Measurements from ENCODE around the gene KLRD1.
"Not testable (repeated sequence)": the region's sequence is repeated elsewhere in the genome, so short reads cannot be mapped to it uniquely, and the experiment has no call there.

The KLRD1 gene

DNA sequence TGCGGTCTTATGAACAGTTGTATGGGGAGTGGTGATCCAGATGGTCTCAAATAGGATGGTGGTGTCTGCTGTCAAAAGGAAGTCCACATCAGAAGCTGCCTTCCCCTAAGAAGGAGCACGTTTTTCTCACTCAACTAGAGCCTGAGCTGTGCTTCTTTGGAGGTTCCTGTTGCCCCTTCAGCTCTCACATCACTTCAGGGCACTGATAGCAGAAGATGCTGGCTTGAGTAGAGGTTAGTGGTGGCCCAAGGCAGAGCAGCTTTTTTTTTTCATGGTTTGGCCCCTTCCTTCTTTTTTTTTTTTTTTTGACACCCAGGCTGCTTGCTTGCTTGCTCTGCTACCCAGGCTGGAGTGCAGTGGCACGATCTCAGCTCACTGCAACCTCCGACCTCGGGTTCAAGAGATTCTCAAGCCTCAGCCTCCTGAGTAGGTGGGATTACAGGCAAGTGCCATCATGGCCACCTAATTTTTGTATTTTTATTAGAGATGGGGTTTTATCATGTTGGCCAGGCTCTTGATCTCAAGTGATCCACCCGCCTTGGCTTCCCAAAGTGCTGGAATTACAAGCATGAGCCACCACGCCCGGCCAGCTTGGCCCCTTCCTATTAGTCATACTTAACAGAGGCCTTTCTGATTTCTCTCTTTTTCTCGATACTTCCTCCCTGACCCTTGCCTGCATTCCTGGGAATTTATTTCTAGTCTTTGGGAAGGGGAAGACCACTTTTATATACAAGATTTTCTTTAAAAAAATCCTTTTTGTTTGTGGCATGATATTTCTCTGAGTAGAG is 31.6 kb downstream of the KLRD1 start:
- no peak for DNase-seq

DNA sequence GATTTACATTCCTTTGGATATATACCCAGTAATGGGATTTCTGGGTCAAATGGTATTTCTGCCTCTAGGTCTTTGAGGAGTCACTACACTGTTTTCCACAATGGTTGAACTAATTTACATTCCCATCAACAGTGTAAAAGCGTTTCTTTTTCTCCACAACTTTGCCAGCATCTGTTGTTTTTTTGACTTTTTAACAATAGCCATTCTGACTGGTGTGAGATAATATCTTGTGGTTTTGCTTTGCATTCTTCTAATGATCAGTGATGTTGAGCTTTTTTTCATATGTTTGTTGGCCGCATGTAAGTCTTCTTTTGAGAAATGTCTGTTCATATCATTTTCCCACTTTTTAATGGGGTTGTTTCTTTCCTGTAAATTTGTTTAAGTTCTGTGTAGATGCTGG is 33.3 kb downstream of the KLRD1 start:
- DNase-seq: not testable (repeated sequence)

GRCh38 chr12:10341892-10342509 is 34.3 kb downstream of the KLRD1 start:
- no peak for DNase-seq

GRCh38 chr12:10351457-10351856 is 43.8 kb downstream of the KLRD1 start:
- DNase-seq: not testable (repeated sequence)

GRCh38 chr12:10354071-10354470 is 46.4 kb downstream of the KLRD1 start:
- DNase-seq: no peak

GRCh38 chr12:10354502-10354901 is 46.8 kb downstream of the KLRD1 start:
- no peak for DNase-seq

- DNase-seq: no peak
Measured at GRCh38 chr12:10358131-10358530, 50.5 kb downstream of the KLRD1 start.

GRCh38 chr12:10358969-10359368 is 51.3 kb downstream of the KLRD1 start:
- DNase-seq: no peak

DNA sequence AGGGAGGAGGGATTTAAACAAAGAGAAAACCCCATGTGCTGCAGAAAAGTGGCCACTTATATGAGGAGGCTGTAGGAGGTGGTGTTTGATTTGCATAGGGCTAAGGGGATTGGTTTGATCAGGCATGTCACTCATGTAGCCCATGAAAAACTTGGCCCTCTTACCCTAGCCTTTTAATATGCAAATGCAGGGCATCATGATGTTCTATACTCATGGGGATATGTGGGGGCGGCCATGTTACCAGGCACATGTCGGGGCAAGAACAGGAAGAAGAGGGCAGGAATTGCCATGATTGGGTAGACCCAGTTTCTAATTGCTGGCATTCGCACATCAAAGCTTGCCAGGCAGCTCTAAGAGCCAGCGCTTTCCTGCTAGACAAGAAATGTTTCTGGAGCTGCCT is 53.4 kb downstream of the KLRD1 start:
- DNase-seq: no peak

GRCh38 chr12:10361622-10362021 is 54.0 kb downstream of the KLRD1 start:
- DNase-seq: no peak

DNA sequence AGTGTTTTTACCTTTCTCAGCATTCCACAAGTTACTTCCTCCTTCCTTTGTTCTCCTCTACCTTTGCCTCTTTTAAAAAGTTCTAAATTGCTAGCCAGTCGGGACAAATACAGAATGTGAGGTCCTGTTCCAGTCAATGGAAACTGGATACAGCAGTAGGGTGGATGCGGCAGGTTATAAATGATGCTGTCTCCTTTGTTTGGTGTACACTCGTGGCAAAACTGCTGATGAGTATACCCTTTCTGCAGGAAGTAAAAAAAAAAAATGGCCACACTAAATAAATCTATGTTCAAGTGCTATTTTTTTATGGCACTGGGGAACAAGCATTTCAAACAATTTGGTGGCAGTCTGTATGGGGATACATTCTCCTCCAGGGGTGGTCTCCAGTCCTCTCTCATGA is 54.7 kb downstream of the KLRD1 start:
- no peak for DNase-seq

GRCh38 chr12:10362828-10363657 is 55.4 kb downstream of the KLRD1 start:
- DNase-seq: no peak

- DNase-seq: no peak
Measured at GRCh38 chr12:10363658-10363913, 55.9 kb downstream of the KLRD1 start.

DNA sequence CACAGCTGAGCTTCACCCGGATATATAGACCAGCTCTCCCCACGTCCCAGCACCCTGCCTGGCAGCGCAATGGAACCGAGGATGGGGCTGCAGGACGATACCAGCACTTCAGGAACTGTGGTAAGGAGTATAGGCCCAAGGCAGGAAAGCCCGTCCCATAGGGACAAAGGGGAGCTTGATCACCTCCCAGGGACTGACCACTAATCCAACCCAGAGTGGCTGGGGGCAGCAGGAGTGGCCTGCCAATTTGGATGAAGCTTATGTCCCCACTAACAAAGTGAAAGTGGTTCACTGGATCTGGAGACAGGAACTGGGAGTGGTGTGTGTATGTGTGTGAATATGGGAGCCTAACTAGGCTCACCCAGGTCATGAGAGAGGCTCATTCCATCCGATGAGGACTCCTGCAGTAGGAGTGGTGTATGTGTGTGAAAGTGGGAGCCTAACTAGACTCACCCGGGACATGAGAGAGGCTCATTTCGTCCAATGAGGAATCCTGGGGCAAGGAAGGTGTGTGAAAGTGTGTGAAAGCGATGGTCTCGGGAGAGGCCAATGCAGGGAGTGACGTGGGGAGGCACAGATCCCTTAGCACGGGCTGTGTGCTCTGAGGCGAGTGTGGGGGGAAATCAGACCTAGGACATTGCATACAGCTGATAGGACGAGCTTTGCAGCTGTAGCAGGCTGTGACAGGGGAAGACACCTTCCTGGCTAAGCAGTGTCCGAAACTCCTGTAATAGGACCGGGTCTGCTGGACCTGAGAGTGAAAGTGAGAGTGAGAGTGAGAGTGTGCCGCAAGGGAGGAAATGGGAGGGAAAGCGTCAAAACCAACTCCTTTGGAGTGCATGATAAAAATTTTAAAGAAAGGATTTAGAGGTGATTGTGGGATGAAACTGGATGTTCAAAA is 56.5 kb downstream of the KLRD1 start:
- DNase-seq: no peak

GRCh38 chr12:10364815-10365622 is 57.3 kb downstream of the KLRD1 start:
- DNase-seq: peak; percentile 42

DNA sequence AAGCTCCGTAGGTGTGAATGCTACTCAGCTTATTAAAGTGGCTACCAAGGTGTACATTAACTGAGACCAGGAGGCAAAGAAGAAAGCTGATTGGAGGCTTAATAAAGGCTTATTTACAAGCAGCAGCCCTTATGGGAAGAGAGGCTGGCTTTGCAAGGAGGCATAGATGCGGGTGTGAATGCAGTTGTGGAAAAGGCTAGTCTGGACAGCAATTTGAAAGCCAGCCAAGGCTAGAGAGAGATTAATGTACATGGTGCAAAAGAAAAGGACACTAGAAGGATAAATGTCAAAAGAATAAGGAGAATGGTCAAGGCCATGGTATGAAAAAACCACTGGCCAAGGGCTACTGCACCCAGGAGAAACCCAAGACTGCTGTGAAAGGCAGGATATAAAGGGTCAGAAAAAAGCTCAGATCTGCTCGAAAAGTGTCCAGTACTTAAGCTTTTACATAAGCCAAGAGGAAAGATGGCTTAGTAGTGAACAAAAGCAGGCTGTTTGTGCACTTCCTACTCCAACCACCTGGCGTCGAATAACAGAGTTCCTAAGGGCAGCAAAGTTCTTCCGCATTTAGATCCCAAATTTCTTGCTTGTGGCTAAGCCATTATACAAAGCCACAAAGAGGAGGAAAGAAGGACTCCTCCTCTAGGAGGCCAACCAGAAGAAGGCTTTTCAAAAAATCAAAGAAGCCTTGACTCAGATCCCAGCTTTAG is 58.2 kb downstream of the KLRD1 start:
- DNase-seq: no peak

DNA sequence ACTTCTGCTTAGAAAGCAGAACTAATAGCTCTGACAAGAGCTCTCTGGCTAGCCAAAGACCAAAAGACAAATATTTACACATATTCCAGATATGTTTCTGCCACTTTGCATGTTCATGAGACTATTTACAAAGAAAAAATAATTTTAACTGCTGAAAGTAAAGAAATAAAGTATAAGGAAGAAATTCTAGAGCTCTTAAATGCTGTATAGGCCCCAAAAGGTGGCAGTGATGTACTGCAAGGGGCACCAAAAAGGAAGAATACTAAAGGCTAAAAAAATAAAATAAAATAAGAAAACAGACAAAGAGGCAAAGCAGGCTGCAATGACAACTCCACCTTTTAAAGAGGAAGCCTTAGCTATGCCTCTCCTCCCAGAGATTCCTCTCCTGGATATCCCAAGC is 59.2 kb downstream of the KLRD1 start:
- no peak for DNase-seq

GRCh38 chr12:10367714-10368113 is 60.0 kb downstream of the KLRD1 start:
- DNase-seq: not testable (repeated sequence)

- no peak for DNase-seq
Measured at GRCh38 chr12:10368206-10369171, 60.8 kb downstream of the KLRD1 start.
